ENCODE measurements around the gene ANTXR2.

GRCh38 chr4:79897174-79897573, 175.9 kb downstream of the ANTXR2 start:
- TF ChIP-seq, protein P1, sequence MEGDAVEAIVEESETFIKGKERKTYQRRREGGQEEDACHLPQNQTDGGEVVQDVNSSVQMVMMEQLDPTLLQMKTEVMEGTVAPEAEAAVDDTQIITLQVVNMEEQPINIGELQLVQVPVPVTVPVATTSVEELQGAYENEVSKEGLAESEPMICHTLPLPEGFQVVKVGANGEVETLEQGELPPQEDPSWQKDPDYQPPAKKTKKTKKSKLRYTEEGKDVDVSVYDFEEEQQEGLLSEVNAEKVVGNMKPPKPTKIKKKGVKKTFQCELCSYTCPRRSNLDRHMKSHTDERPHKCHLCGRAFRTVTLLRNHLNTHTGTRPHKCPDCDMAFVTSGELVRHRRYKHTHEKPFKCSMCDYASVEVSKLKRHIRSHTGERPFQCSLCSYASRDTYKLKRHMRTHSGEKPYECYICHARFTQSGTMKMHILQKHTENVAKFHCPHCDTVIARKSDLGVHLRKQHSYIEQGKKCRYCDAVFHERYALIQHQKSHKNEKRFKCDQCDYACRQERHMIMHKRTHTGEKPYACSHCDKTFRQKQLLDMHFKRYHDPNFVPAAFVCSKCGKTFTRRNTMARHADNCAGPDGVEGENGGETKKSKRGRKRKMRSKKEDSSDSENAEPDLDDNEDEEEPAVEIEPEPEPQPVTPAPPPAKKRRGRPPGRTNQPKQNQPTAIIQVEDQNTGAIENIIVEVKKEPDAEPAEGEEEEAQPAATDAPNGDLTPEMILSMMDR (IDR thresholded peaks at IDR 0.05; ENCODE audit: insufficient read depth, low read length): no peak
- TF ChIP-seq, protein P2, sequence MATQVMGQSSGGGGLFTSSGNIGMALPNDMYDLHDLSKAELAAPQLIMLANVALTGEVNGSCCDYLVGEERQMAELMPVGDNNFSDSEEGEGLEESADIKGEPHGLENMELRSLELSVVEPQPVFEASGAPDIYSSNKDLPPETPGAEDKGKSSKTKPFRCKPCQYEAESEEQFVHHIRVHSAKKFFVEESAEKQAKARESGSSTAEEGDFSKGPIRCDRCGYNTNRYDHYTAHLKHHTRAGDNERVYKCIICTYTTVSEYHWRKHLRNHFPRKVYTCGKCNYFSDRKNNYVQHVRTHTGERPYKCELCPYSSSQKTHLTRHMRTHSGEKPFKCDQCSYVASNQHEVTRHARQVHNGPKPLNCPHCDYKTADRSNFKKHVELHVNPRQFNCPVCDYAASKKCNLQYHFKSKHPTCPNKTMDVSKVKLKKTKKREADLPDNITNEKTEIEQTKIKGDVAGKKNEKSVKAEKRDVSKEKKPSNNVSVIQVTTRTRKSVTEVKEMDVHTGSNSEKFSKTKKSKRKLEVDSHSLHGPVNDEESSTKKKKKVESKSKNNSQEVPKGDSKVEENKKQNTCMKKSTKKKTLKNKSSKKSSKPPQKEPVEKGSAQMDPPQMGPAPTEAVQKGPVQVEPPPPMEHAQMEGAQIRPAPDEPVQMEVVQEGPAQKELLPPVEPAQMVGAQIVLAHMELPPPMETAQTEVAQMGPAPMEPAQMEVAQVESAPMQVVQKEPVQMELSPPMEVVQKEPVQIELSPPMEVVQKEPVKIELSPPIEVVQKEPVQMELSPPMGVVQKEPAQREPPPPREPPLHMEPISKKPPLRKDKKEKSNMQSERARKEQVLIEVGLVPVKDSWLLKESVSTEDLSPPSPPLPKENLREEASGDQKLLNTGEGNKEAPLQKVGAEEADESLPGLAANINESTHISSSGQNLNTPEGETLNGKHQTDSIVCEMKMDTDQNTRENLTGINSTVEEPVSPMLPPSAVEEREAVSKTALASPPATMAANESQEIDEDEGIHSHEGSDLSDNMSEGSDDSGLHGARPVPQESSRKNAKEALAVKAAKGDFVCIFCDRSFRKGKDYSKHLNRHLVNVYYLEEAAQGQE (IDR thresholded peaks at IDR 0.05; ENCODE audit: insufficient replicate concordance, low read depth): no peak
- TF ChIP-seq POLR2AphosphoS5 (IDR thresholded peaks at IDR 0.05; ENCODE audit: low read depth): no peak
- TF ChIP-seq SPI1 (IDR thresholded peaks at IDR 0.05; ENCODE audit: borderline replicate concordance, low read depth): no peak
- no peak for TF ChIP-seq GABPA (IDR thresholded peaks at IDR 0.05; ENCODE audit: low read depth)
